Neural progenitor cell (in vitro differentiated cells): ENCODE results near the gene RSPH6A.

Source experiments
- CTCF ChIP-seq: fragments of 200-600 bp; sonication (generic); IDR thresholded peaks from 2 replicates; pipeline ENCODE4 v1.5.1; 2017; ENCODE audit warnings: antibody characterized with exemption, mild to moderate bottlenecking
- EZH2 ChIP-seq: fragments of 200-600 bp; sonication (generic); IDR thresholded peaks from 2 replicates; pipeline ENCODE4 v1.6.1; 2017; ENCODE audit warnings: antibody characterized with exemption, mild to moderate bottlenecking, moderate library complexity
- EZH2phosphoT487 ChIP-seq: fragments of 200-600 bp; sonication (generic); IDR thresholded peaks from 2 replicates; pipeline ENCODE4 v1.6.1; 2017; ENCODE audit warnings: antibody characterized with exemption

GRCh38 chr19:45793876-45794275 lies 21.2 kb downstream of the RSPH6A start:
- TF ChIP-seq CTCF (no peak), EZH2phosphoT487 (no peak), EZH2 (no peak)
